Left lung (tissue), 10 donors: ENCODE results near the gene OBSCN. TPM values are rescaled to one million over a fixed set of nuclear protein-coding genes. Genes with fewer than 3 reads are reported as not detected.

Experiments used
- ATAC-seq: fragments of 200-7000 bp; cut with Tn5 transposase; one replicate; pipeline ENCODE4 v1.9.1; 2020; ENCODE audit warnings: moderate library complexity
- DNase-seq, 4 donors: peaks; one replicate each; pipeline ENCODE4 v3.0.0-alpha.2; 2013 to 2020
- H3K27ac ChIP-seq, 2 donors: fragments of 200-600 bp; sonication (generic) in 1 of 2; one replicate each; pipeline versions ENCODE4 v1.5.0 to v1.8.0; 2020 to 2021
- H3K27me3 ChIP-seq, 2 donors: fragments of 200-600 bp; sonication (generic) in 1 of 2; one replicate each; pipeline versions ENCODE4 v1.5.0 to v1.8.0; 2020 to 2021
- H3K36me3 ChIP-seq, 2 donors: fragments of 200-600 bp; sonication (generic) in 1 of 2; one replicate each; pipeline versions ENCODE4 v1.5.0 to v1.8.0; 2020 to 2021
- H3K4me1 ChIP-seq, 2 donors: fragments of 200-600 bp; one replicate each; pipeline ENCODE4 v1.8.0; 2021
- H3K4me3 ChIP-seq, 2 donors: fragments of 200-600 bp; sonication (generic) in 1 of 2; one replicate each; pipeline versions ENCODE4 v1.5.0 to v1.8.0; 2020 to 2021; ENCODE audit warnings: mild to moderate bottlenecking in 1 of 2
- H3K9me3 ChIP-seq, 2 donors: fragments of 200-600 bp; sonication (generic) in 1 of 2; one replicate each; pipeline versions ENCODE4 v1.5.0 to v1.8.0; 2020 to 2021
- intact Hi-C, 2 donors: fragments of 100-400 bp; cut with DNase I; formaldehyde crosslinking; loops; one replicate each; pipeline versions ENCODE4 v1.11.2 to v1.14.2; 2022
- polyA plus RNA-seq, 6 donors: library from polyadenylated mRNA; unstranded; fragments of 120-200 nt; gene quantifications; one replicate each; pipeline ENCODE4 v1.2.1, GENCODE V29; 2013; ENCODE audit not compliant: insufficient read length in 6 of 6
- total RNA-seq, 2 donors: library from RNA; stranded (reverse); fragmentation: NEBNext Ultra II Directional; extraction: Animal tissue kit (Norgen Biotek cat#: 25700); gene quantifications; one replicate each; pipeline ENCODE4 v1.2.1, GENCODE V29; 2021
- TF ChIP-seq, protein P1 (sequence below), 2 donors: fragments of 200-600 bp; sonication (generic) in 1 of 2; IDR thresholded peaks; one replicate each; pipeline versions ENCODE4 v1.5.0 to v1.8.0; 2021; ENCODE audit warnings: antibody characterized with exemption in 2 of 2
- donor health status: DM: no; HTN: yes; CAD: no.
- donor health status: DM: no; HTN: no; CAD: no.

Gene OBSCN
- total and polyA plus RNA-seq, 8 donors = 20.3 to 69.5 (median 47.5) TPM

GRCh38 chr1:228408041-228408868 is 200.4 kb downstream of the OBSCN start:
- peak in 2 of 4 donors; percentile 35 to 69 for DNase-seq
- Histone ChIP-seq H3K4me3 (peak overlapping the region in 1 of 2 donors; percentile 99), H3K36me3 (peaks cover 0 to 16% of the 10 kb centered on the region in 2 donors), H3K4me1 (peaks cover 23 to 37% of the 10 kb centered on the region in 2 donors), H3K9me3 (no peaks in the 10 kb centered on the region), H3K27me3 (no peaks in the 10 kb centered on the region), H3K27ac (no peak overlapping the region)
- no peak for ATAC-seq
- intact Hi-C loops = no loop called here
- TF ChIP-seq, protein P1, sequence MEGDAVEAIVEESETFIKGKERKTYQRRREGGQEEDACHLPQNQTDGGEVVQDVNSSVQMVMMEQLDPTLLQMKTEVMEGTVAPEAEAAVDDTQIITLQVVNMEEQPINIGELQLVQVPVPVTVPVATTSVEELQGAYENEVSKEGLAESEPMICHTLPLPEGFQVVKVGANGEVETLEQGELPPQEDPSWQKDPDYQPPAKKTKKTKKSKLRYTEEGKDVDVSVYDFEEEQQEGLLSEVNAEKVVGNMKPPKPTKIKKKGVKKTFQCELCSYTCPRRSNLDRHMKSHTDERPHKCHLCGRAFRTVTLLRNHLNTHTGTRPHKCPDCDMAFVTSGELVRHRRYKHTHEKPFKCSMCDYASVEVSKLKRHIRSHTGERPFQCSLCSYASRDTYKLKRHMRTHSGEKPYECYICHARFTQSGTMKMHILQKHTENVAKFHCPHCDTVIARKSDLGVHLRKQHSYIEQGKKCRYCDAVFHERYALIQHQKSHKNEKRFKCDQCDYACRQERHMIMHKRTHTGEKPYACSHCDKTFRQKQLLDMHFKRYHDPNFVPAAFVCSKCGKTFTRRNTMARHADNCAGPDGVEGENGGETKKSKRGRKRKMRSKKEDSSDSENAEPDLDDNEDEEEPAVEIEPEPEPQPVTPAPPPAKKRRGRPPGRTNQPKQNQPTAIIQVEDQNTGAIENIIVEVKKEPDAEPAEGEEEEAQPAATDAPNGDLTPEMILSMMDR (IDR thresholded peaks at IDR 0.05) = no peak

GRCh38 chr1:228408869-228409805 is 201.3 kb downstream of the OBSCN start:
- no peak for ATAC-seq
- Histone ChIP-seq H3K27ac (no peak overlapping the region), H3K9me3 (no peaks in the 10 kb centered on the region), H3K4me1 (peaks cover 23 to 29% of the 10 kb centered on the region in 2 donors), H3K4me3 (no peak overlapping the region), H3K27me3 (peaks cover 0 to 2% of the 10 kb centered on the region in 2 donors), H3K36me3 (peaks cover 0 to 12% of the 10 kb centered on the region in 2 donors)
- intact Hi-C loops = no loop called here
- DNase-seq = peak in 2 of 4 donors; percentile 26 to 55
- TF ChIP-seq, protein P1 (IDR thresholded peaks at IDR 0.05) = no peak

DNA sequence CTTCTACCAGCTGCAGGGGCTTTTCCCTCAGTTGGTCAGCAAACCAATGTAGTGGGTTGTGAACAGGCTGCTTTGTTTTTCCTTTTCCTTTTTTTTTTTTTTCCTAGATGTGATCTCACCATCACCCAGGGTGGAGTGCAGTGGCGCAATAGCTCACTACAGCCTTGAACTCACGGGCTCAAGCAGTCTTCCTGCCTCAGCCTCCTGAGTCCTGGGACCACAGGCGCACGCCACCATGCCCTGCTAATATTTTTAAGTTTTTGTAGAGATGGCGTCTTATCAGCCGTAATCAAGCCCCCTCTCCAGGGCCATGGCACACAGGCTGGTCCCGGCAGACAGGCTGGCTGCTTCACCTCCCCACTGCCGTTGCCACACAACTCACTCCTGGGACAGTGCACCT is 202.2 kb downstream of the OBSCN start:
- Histone ChIP-seq H3K4me3 (no peak overlapping the region), H3K36me3 (peaks cover 0 to 12% of the 10 kb centered on the region in 2 donors), H3K27ac (no peak overlapping the region), H3K27me3 (peaks cover 0 to 11% of the 10 kb centered on the region in 2 donors), H3K9me3 (no peaks in the 10 kb centered on the region), H3K4me1 (peaks cover 16 to 20% of the 10 kb centered on the region in 2 donors)
- TF ChIP-seq, protein P1 (IDR thresholded peaks at IDR 0.05) = no peak
- ATAC-seq (no peak), DNase-seq (peak in 1 of 4 donors; percentile 22)
- intact Hi-C loops = no loop called here

- Histone ChIP-seq H3K9me3 (no peaks in the 10 kb centered on the region), H3K27ac (no peak overlapping the region), H3K27me3 (peaks cover 4 to 18% of the 10 kb centered on the region in 2 donors), H3K4me1 (peaks cover 9 to 14% of the 10 kb centered on the region in 2 donors), H3K36me3 (peaks cover 0 to 12% of the 10 kb centered on the region in 2 donors), H3K4me3 (no peak overlapping the region)
- intact Hi-C loops = no loop called here
- DNase-seq = no peak
- TF ChIP-seq, protein P1 (IDR thresholded peaks at IDR 0.05) = no peak
- ATAC-seq = no peak
Measured at GRCh38 chr1:228410671-228411070, 202.8 kb downstream of the OBSCN start.
